ENCODE results near the gene CCDC146.

Gene CCDC146

GRCh38 chr7:77338883-77339629 is 216.6 kb downstream of the CCDC146 start:
- H3K4me3 ChIP-seq (ENCODE audit: control insufficient read depth, low read depth, low read length), result no peak overlapping the region
- DNase-seq (ENCODE audit: low read depth), result no peak
- no peak for TF ChIP-seq CTCF (IDR thresholded peaks at IDR 0.05; ENCODE audit: control insufficient read depth, insufficient read depth, low read depth, low read length, missing control alignments)

- DNase-seq (ENCODE audit: low read depth), result no peak
- TF ChIP-seq CTCF (IDR thresholded peaks at IDR 0.05; ENCODE audit: control insufficient read depth, insufficient read depth, low read depth, low read length, missing control alignments), result no peak
- no peak overlapping the region for H3K4me3 ChIP-seq (ENCODE audit: control insufficient read depth, low read depth, low read length)
Observed at GRCh38 chr7:77339726-77340125, 217.3 kb downstream of the CCDC146 start.

Measured in AG09309 (cell line).